HG03139 (cell line): ENCODE results near the gene PDE1C.
"Not testable (repeated sequence)": the region's sequence is repeated elsewhere in the genome, so short reads cannot be mapped to it uniquely, and the experiment has no call there.

Source experiments
- ATAC-seq: cut with Tn5 transposase; IDR thresholded peaks from one replicate; pipeline ENCODE4 v1.9.1; 2021; ENCODE audit not compliant: unreplicated experiment

The PDE1C gene

DNA sequence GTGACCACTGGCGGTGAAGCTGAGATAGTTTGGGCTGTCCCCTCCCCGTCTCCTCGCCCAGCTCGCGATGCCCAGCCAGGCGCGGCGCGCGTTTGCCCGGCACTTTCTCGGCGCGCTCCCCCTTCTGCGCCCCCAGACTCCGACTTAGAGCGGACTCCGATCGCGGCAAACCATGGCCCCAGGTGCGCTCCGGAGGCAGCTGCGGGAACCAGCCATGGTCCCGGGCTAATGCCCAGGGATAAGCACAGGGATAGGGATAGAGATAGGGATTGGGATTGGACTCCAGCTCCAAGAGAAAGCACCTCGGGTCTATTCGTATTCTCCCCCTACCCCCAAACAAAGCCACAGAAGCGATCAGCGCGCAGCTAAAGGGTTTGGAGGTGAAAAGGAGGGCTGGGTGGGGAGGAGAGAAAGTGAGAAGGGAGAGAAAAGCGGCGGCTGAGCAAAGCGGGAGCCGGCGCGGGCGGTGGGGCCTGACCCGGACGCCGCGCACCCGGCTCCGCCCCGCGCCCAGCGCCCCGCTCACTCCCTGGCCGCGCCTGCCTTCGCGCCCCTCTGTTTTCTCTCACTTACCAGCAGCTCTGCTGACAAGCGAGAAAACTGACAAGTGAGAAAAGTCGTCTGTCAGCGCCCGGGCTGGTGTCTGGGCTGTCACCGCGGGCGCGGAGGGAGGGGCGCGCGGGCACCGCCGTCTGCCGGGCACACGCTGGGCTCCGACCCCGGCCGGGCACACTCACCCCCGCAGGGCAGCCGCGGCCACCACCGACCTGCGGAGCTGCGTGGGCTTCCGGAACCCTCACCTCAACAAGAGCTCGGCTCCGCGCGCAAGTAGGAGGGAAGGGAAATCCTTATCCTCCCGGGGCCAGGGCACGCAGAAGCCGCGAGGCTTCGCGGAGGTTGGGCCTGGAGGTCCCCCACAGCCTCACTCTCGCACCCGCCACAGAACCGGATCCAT is at the start of gene PDE1C:
Gene PDE1C (minus strand): TSS at position 2 of the 955 bp plus-strand sequence.
- no peak for ATAC-seq

DNA sequence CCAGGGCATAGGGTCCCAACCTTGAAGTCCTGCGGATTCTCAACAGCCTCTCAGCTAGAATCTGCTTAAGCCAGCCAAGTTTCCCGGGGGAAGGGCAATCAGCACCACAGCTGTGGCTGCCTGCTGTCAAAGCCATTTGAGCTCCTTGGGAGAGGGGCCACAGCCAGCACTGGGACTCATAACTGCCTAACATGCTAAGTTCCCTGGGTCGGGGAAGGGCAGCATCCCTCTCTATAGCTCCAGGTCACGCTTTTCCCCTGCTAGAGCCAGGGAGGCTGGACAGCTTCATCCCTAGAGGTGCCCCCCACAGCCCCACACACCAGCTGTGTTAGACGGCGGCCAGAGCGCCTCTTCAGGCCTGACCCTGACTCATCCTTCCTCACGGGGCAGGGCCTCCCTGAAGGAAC is 49.6 kb upstream of the PDE1C start:
- ATAC-seq, result no peak

DNA sequence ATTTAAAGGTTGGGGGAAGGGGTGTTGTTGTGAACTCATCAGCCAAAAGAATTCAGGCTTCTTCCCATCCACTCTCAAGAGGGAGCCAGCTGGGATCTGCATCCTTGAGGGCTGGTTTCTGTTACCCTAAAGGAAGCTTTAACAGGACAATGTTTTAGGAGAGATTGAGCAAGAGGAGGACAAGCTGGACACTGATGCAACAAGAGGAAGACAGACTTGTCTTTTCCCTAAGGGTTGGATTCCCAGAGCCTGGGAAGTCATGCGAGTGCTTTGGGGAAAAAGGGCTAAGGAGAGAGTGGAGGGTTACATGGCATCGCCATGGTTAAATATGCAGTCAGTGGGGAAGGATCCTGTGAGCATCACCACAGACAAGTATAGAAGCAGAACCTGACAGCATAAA is 47.6 kb upstream of the PDE1C start:
- no peak for ATAC-seq

DNA sequence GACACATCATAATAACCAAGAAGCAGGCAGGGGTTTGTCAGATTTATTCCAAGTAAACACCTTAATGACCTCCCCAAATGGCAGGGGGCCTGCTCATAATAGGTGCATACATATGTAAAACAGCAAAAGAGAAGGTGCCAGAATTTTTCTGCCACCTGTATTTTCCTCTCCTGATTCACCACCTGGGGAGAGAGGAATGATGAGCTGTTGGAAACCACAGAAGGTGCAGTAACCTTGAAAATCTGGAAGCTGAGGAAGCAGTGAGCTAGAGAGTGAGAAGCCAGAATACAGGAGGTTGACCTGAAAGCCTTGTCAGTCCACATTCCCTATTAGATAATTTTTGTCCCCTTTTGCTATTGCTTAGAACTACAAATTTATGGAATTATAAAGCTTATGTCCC is 46.2 kb upstream of the PDE1C start:
- no peak for ATAC-seq

DNA sequence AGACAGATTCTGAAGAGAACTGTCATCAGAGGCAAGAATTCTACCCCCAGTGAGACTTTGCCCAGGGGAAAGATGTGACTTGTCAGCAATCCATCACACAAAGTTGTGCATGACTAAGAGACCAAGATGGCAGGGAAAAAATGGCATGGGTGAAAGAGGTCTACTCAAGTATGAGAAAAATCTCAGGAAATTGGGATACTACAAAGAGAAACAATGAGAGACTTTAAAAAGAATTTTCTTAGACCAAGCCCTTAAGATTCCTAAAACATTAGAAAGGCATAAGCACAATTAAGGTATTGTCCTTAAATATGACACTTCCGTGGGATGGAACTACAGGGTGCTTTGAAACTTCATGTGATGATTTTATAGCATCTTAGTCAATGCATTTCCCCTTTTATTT is 45.6 kb upstream of the PDE1C start:
- no peak for ATAC-seq

DNA sequence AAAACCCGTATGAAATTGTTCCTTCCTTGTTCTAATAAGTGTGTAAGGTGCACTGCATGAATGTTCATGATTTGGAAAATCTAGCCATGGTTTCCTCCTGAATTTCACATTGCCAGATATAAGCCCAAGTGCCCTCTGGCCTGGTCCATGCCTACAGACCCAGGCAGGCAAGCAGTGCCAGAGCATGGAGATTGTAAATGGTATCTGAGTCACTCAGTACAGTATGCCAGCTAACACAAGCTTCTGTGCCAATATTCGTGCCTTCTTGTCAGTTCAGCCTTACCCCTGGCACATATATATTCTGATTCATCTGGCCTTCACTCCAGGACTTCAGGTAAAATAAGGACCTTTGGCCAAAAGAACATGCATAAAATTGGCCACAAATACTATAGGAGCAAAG is 38.4 kb upstream of the PDE1C start:
- no peak for ATAC-seq

DNA sequence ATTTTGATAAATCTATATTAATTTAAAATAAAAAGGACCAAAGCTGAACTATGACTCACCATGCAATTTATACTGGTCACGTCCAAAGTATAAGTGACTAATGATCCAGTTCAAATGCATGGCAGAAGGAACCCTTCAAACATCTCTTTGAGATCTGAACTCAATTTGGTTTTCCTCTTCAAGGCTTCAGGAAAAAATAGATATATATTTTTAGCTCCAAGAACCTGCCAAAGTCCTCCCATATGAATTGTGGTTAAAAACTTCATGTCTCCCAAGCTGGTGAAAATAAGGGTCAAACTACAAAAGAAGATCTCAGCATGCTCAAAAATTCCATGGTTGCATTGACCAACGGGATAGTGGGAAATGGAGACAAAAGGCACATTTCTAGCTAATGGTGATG is 34.6 kb upstream of the PDE1C start:
- no peak for ATAC-seq

DNA sequence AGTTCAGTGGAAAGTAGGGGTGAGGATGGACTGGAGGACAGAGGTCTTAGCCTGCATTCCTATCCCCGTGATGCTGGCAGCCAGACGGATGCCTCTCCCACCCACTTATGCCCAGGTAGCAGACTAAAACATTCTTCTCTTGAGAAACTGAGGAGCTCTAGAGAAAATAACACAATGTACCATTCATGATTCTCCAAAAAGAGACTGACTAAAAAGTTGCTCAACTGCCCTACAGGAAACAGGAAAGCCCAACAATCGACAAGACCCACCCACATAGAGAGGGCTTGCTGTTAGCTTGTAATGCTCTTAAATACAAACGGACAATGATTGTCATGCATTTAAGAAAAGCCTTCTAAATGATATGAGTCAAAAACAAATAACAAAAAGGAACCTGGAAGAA is 33.2 kb upstream of the PDE1C start:
- ATAC-seq, result no peak

DNA sequence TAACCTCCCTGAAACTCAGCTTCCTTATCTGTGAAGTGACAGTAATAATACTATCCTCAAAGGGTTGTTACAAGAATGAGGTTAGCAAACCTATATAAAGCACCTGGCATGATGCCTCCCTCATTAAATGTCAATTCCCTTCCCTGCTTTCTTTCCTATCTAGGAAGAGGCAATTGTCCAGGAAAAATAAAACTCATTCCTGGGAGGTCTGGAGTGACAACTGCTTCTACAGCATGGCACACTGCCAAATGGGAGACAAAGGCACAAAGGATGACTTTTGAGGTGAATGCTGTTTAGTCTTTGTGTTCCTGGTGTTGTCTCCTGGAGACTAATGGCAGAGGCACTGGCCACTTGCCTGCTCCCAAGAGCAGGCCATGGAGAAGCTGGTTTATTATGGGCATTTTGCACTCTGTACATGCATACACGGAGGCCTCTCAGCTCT is 32.2 kb upstream of the PDE1C start:
- no peak for ATAC-seq

DNA sequence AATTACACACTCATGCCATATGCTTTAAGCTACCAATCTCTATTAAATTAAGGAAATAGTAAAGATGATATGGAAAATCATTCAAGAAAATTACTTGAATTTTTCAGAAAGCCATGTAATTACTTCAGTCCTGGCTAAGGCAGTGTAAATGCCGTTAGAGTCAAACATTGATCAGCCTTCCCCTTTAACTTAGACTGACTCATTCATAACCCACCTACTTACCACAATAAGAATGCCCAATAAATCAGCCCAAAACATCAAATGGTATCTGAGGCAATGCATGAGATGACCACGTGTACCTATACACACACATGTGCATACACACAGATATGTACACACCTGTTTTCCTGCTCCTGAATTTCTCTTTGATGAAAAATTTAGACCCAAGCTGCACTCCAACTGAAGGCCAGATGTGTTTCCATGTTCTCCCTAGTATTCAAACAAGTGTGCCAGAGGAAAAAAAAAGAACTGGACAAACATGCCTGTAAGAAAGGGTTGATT is 30.2 kb upstream of the PDE1C start:
- ATAC-seq, result no peak

DNA sequence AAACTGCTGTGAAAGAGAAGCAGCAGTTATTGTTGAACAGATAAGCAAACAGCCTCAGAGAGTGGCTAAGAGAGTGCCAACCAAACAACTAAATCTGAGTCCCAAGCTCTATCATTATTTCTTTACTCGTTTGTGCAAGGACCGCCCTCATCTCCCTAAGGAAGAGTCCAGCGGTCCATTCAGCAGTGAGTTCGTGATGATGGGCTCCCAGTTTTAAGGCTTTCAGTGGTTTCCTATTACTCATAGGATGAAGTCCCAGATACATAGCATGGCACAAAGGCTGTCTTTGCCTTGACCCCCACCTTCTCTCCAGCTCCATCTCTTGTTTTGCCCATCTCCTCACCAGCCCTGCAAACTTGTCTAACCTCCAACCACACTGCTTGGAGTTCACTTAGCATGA is 24.3 kb upstream of the PDE1C start:
- no peak for ATAC-seq

DNA sequence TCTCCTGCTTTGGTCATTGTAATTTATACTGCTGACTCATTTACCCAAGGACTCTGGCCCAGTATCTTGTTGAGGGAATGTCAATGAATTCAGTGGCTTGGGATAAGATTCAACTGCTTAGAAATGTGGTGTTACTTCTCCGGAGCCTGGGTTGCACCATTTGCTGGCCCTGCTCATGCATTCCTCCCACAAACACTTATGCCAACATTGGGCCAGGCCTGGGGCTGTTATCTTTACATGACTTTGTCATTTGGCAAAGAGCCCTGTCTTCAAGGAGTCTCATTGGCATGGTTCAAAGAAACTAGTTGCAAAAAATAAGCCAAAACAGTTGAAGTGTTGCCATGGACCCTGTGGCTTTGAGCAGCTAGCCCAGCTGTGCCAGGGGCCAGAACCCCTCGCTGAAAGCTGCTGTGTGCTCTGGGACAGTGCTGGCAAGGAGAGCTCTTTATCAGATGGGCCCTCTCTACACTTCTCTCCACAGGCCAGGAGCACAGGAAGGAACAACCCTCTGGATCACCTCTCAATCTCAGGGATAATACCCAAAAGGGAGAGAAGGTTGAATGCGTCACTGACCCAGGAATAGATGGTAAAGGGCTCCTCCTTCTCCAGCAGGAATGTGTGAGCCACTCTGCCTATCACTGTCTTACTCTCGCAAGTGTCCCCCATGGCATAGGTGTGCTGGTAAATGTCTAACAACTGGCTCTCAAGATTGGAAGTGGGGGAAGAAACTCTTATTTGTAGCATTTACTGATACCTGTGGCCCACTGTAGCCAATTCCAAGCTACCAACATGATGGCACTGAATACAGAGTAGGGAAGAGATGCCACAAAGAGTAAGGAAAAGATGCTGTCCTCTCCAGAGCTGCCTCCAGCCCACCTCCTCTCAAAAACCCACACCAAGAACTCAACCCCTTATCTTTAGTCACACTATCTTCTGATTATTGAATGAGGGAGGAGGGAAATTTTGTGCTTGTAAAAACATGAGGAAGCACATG is 23.5 kb upstream of the PDE1C start:
- no peak for ATAC-seq

DNA sequence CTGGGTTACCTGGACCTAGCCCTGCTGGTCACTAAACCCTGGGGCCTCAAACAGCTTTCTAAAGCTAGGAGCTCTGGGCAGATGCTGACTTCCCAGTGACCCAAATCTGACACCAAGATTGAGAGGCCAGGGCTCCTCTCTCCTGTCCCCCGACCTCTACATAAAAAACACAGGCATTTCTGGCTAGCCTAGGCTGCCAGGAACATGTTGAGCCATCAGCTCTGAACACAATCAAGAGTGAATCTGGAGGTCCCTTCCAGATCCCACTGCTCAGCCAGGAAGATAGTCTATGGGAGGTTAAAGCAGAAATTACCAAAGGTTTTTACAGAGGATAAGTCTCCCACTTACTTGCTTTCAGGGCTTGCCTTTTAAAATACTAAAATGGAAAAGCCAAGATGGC is 22.1 kb upstream of the PDE1C start:
- no peak for ATAC-seq

DNA sequence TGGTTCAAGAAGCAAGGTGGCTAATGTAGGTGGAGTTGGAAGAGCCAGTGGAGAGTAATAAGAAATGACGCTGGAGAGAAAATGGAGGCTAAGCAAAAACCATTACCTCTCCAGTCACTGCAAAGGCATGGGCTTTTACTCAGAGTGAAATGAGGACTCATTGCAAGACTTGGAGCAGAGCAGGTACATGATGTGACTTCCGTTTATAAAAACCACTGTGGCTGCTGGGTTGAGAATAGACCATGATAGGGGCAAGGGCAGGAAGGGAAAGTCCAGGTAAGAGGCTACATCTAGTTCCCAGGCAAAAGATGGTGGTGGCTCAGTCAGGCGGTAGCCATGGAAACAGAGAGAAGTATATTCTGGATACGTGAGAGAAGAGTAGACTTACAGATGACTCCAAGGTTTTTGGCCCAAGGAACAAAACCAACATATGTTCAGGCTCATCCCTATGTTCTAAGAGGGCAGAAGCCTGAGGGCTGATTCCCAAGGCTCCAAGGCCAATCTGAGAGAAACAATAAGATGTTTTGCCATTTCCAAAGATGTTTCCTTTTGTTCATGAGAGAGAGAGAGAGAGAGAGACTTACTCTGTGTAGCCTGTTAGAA is 21.5 kb upstream of the PDE1C start:
- no peak for ATAC-seq

DNA sequence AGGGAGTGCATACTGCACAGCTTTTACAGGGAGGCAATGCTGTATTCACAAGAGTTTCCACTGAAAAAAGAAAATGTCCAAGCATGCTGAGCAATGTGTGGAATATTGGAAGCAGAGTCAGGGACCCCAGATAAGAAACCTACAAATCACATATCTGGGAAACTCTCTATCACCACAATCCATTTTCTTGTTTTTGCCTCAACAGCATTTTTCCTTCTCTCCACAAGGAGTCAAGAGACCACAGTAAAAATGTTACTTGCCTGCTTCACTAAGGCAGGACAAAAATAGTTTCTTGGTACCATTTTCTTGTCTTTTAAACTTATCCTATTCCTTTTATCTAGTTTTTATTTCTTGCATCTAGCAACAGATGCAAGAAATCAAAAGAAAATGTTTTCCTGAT is 19.5 kb upstream of the PDE1C start:
- ATAC-seq, result no peak

DNA sequence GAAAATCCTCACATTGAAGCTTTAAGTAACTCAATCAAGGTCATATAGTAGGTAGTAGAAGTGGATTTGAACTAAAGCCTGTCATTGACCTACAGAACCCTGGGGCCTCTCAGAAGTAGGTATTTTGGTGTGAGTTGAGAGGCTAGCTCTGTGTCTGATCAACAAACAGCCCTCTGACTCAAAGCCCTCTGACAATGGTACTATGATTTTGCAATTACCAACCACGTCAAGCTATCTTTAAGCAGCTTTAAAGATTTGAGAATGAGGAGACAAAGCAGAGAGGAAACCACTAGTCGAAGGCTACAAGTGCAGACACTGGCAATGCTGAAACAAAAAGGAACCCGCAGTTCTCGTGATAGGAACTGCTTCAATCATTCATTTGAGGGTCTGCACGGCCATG is 19.0 kb upstream of the PDE1C start:
- no peak for ATAC-seq

DNA sequence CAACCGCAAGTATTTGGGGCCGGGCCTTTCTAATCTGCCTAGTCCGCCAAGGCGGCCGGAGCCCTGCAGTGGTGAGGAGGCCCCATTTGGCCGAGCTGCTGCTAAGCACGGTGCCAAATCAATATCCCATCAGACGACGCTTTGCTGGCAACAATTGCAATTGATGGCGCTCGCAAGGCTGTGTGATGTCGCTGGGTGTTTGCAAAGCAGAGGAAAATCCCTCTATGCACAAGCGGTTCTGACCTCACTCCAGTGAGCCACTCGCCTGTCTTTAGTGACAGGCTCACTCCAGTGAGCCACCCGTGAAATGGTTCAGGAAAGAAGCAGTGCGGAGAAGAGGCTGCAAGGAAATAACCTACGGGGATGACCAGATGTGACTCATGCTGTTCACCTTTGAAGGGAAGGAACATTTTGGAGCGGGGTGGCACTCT is 18.3 kb upstream of the PDE1C start:
- ATAC-seq, result no peak

DNA sequence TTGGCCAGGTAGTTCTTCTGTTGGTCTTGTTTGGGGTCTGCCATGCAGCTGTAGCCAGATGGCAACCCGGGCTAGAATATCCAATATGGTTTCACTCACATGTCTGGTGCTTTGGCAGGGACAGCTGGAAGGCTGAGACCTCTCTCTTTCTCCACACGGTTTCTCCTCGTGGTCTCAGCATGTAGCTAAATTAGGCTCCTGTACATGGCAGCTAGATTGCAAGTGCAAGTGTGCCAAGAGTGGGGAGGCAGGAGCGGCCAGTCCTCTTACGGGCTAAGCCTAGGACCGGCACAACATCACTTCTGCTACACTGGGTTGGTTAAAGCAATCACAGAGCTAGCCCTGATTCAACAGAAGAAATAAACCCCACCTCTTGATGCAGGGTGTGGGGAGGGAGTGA is 9.3 kb upstream of the PDE1C start:
- no peak for ATAC-seq

DNA sequence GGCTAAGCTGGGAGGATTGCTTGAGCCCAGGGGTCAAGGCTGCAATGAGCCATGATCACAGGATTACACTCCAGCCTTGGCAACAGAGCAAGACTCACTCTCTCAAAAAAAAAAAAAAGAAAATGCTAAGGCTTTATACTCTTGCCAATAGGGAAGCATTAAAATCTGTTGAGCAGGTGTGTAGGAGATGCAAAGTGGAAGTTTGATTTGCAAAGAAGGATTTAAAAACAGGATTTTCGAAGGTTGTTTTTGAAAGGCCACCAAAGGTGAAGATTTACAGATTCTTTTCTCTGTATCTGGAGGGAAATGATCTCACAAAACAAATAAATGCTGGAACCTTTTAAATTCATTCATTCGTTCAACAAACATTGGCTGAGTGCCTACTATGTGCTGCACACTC is 8.6 kb upstream of the PDE1C start:
- no peak for ATAC-seq

DNA sequence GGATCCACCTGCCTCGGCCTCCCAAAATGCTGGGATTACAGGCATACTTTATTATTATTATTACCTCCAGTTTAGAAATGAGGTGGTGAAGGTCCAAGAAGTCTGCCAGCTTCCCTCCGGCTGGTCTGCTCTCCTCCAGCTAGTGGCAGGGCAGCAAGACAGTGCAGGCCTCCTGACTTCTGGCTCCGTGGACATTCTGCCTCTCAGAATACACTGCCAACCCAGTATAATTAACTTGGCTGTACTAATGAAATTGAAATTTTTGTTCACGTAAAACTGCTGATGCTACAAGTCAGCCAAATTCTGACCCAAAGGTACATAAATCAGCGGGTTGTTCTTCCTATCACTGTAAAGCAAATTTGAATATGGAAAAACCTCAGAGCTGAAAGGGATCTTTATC is 7.6 kb upstream of the PDE1C start:
- ATAC-seq, result no peak

DNA sequence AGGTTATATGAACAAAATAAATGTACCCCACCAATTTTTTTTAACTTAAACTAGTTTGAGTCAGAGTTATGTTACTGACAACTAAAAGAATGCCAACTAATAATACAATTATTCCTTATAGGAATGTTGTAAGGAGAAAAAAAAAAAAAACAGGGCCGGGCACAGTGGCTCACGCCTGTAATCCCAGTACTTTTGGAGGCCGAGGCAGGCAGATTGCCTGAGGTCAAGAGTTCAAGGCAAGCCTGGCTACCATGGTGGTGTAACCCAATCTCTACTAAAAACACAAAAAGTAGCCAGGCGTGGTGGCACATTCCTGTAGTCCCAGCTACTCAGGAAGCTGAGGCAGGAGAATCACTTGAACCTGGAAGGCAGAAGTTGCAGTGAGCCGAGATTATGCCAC is 6.6 kb upstream of the PDE1C start:
- ATAC-seq, result not testable (repeated sequence)
